Stimulated activated CD4-positive, alpha-beta T cell treated with anti-CD3 and anti-CD28 coated beads, TNF-alpha, amount 100 ng/mL, for 4 hours (primary cell): Measurements from ENCODE around the gene ADGRF3.
"Not testable (repeated sequence)": the region's sequence is repeated elsewhere in the genome, so short reads cannot be mapped to it uniquely, and the experiment has no call there.

Experiments used
- DNase-seq, 3 experiments: peaks; one replicate each; pipeline ENCODE4 v3.0.0-alpha.2; 2020; ENCODE audit warnings: low read depth in 3 of 3

ADGRF3 gene

GRCh38 chr2:26346454-26347053 is at the start of gene ADGRF3:
ADGRF3 (minus strand) TSS chr2:26346789; CDS start chr2:26346234, 555 bp downstream.
- peak; percentile 24 to 41 (median 27) for DNase-seq

- no peak for DNase-seq
These were observed 48.8 kb upstream of the ADGRF3 start for GRCh38 chr2:26395394-26395793.

GRCh38 chr2:26394694-26395093 is 48.1 kb upstream of the ADGRF3 start:
- no peak for DNase-seq

- no peak for DNase-seq
These were observed 40.6 kb upstream of the ADGRF3 start for GRCh38 chr2:26387189-26387588.

GRCh38 chr2:26384597-26384996 is 38.0 kb upstream of the ADGRF3 start:
- no peak for DNase-seq

GRCh38 chr2:26384183-26384582 is 37.6 kb upstream of the ADGRF3 start:
- no peak for DNase-seq

GRCh38 chr2:26382564-26382963 is 36.0 kb upstream of the ADGRF3 start:
- DNase-seq = no peak

- no peak for DNase-seq
These were observed 33.7 kb upstream of the ADGRF3 start for GRCh38 chr2:26380281-26380680.

- DNase-seq = no peak
These were observed 30.2 kb upstream of the ADGRF3 start for GRCh38 chr2:26376799-26377198.

- not testable (repeated sequence) for DNase-seq
These were observed 24.3 kb upstream of the ADGRF3 start for GRCh38 chr2:26370909-26371308.

GRCh38 chr2:26369664-26370063 is 23.1 kb upstream of the ADGRF3 start:
- not testable (repeated sequence) for DNase-seq

GRCh38 chr2:26366957-26367356 is 20.4 kb upstream of the ADGRF3 start:
- no peak for DNase-seq

GRCh38 chr2:26364669-26365068 is 18.1 kb upstream of the ADGRF3 start:
- no peak for DNase-seq

GRCh38 chr2:26363958-26364357 is 17.4 kb upstream of the ADGRF3 start:
- DNase-seq = no peak

GRCh38 chr2:26363323-26363722 is 16.7 kb upstream of the ADGRF3 start:
- DNase-seq = no peak

- DNase-seq = no peak
These were observed 13.4 kb upstream of the ADGRF3 start for GRCh38 chr2:26359886-26360473.

GRCh38 chr2:26356771-26357170 is 10.2 kb upstream of the ADGRF3 start:
- DNase-seq = no peak

- no peak for DNase-seq
These were observed 9.5 kb upstream of the ADGRF3 start for GRCh38 chr2:26356111-26356510.

GRCh38 chr2:26355038-26355995 is 8.7 kb upstream of the ADGRF3 start:
- no peak for DNase-seq

GRCh38 chr2:26354469-26354868 is 7.9 kb upstream of the ADGRF3 start:
- not testable (repeated sequence) for DNase-seq

- DNase-seq = no peak
These were observed 6.3 kb upstream of the ADGRF3 start for GRCh38 chr2:26352892-26353291.

GRCh38 chr2:26351375-26352090 is 4.9 kb upstream of the ADGRF3 start:
- no peak for DNase-seq
